Stimulated activated CD4-positive, alpha-beta T cell treated with anti-CD3 and anti-CD28 coated beads, Interleukin-4, amount 100 ng/mL, for 24 hours (primary cell): ENCODE results near the gene MBD6.

ENCODE experiments used
- DNase-seq: peaks from one replicate; pipeline ENCODE4 v3.0.0-alpha.2; 2020

MBD6 gene

GRCh38 chr12:57522011-57522886, at the start of gene MBD6:
TSS of gene MBD6 (plus strand) at chr12:57522824. CDS start at chr12:57524304, 1,480 bp downstream.
- peak; percentile 90 for DNase-seq

GRCh38 chr12:57473392-57473791, 49.2 kb upstream of the MBD6 start:
- DNase-seq: no peak

GRCh38 chr12:57473886-57474285, 48.7 kb upstream of the MBD6 start:
- no peak for DNase-seq

- DNase-seq: no peak
Observed at GRCh38 chr12:57474430-57474829, 48.2 kb upstream of the MBD6 start.

- no peak for DNase-seq
Observed at GRCh38 chr12:57474862-57475261, 47.8 kb upstream of the MBD6 start.

- no peak for DNase-seq
Observed at GRCh38 chr12:57475271-57476161, 47.1 kb upstream of the MBD6 start.

GRCh38 chr12:57476162-57476992, 46.2 kb upstream of the MBD6 start:
- peak; percentile 80 for DNase-seq

GRCh38 chr12:57476993-57477709, 45.5 kb upstream of the MBD6 start:
- DNase-seq: no peak

GRCh38 chr12:57477710-57478681, 44.6 kb upstream of the MBD6 start:
- DNase-seq: peak; percentile 49

- DNase-seq: no peak
Observed at GRCh38 chr12:57479043-57479375, 43.6 kb upstream of the MBD6 start.

- DNase-seq: peak; percentile 68
Observed at GRCh38 chr12:57479376-57480115, 43.1 kb upstream of the MBD6 start, which contains the start of gene ARHGAP9. TSS of gene ARHGAP9 (minus strand) at chr12:57479866. CDS start at chr12:57479406, 460 bp downstream.

GRCh38 chr12:57481671-57482070, 41.0 kb upstream of the MBD6 start:
- no peak for DNase-seq

- DNase-seq: no peak
Observed at GRCh38 chr12:57483466-57483865, 39.2 kb upstream of the MBD6 start.

GRCh38 chr12:57485695-57486094, 36.9 kb upstream of the MBD6 start:
- no peak for DNase-seq

- peak; percentile 10 for DNase-seq
Observed at GRCh38 chr12:57487055-57487596, 35.5 kb upstream of the MBD6 start.

GRCh38 chr12:57487597-57488401, 34.8 kb upstream of the MBD6 start, which contains the start of gene MARS1:
TSS of gene MARS1 (plus strand) at chr12:57488068. CDS start at chr12:57488091, 23 bp downstream.
- peak; percentile 95 for DNase-seq

- DNase-seq: no peak
Observed at GRCh38 chr12:57488402-57489156, 34.0 kb upstream of the MBD6 start.

GRCh38 chr12:57489157-57489641, 33.4 kb upstream of the MBD6 start:
- DNase-seq: no peak
